Suppressor macrophage treated with lipopolysaccharide for 4 hours (primary cell): ENCODE results near the gene SHC1.

Experiments used
- DNase-seq: peaks from one replicate; pipeline ENCODE4 v3.0.0-alpha.2; 2020

Gene SHC1

DNA sequence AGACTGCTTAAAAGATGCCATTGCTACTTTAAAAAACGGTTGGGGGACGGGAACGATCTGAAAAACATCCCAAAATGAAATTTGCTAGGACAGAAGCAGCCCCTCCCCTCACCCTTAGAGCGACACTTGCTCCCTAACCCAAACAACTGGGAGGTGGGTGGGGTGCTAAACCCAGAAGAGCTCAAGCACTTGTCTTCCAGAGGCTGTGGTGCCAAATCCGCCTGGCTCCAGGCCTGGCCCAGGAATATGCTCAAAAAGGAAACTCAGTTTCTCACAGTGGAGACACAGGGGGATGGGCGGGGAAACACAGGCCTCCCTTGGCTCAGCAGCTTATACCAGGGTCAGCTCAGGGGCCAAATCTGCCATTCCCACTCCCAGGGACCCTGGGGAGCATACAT lies 14.0 kb downstream of the SHC1 start:
- no peak for DNase-seq

DNA sequence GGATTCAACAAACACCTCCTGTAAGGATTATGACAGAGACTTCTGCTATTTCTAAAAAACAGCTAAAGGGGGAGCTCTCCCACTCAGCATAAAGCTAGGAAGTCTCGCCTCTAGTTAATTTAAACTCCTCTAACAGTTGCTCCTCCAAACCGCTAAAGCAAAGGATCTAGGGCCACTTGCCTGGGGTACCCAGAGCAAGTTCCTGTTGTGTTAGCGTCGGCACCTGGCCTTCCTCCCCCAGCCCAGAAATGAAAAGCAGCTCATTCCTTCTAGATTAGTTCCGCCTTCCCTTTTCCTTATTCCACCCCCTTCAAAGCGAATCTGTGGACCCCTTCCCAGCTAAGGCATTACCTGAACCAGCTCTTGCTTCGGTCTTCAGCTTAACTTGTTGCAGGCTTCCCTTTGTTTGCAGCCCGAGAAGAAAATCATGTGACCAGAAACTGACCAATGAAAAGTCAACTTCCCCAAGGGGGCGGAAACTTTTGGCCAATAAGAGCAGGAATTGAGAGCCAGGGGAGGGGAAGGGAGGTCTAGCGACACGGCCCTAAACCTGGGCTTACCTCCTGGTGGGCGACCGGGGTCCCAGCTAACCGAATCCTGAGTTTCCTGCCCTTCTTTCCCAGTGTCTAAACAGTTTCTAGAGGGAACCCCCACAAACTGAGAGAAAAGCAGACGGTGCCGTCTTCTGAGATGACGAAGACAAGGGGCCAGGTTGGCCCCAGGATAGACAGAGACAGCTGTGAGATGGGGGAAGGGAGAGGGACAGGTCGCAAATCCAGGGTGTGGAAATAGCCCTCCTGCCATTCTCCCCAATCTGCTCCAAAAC lies 14.6 kb downstream of the SHC1 start, which contains the start of gene PBXIP1:
TSS of gene PBXIP1 (minus strand) at position 382 of the 826 bp plus-strand sequence. CDS start 2,378 bp downstream, outside the sequence.
- peak; percentile 89 for DNase-seq

DNA sequence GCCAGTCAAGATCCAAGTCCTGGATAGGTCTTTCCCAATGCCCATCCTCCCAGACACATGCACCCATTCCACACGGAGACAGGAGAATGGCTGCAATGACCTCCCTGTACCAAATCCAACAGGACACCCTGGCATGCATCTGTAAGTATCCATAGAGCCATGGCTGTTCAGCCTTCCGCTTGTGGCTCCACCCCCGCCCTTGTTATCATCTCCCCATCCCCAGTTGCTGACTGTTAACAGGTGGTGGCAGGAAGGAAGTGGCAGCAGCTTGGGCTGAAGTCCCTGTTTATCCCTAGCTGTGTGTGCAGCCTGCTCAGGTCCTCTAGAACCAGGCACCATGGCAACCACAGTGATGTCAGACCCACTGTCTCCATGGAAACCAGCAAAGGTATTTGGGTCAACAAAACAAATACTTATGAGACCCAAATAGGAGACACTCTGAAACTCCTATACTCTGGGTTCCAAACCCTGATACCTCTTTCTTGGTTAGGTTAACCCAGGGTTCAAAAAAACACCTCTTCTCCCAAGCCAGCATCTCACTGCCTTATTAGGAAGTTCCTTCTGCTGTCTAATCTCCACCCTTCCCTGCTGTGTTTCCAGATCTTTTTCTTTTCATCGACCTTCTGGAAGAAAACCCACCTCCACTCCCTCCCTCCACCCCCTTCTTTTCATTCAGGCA lies 15.4 kb downstream of the SHC1 start:
- no peak for DNase-seq

DNA sequence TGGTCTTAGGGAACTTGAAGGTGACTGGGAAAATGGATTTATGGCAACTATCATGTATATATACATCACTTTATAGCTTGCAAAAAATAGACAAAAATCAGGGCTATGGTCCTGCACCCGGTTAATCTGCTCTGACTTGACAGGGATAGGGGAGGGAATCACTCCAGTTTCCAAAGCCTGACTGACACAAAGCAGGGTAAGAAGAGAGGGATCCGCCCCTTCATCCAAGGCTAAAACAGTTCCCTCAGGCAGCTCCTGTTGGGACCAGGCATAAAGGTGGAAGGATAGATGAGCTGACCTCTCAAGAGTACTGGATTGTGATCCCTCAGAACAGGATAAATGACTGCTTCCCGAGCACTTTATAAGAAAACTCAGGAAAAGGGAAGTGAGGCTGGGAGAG lies 16.0 kb downstream of the SHC1 start:
- DNase-seq = no peak

DNA sequence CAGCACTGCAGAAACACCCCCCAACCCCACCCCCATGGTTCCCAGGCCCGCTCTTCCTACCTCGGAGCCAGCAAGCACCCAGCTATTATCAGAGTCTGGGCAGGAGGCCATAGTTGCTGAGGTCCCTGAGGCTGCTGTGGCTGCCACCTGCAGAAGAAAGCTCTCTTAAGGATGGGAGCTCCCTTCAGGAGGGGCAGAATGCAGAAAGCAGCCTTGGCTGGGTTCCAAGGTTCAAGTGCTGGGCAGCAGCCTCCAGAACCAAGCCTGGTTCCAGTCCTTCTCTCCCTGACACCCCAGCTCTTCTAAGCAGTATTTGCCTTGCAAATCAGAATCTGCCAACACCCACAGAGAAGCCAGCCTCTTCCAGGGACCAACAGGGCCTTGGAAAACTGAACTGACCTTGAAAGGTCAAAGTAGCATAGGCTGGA lies 16.9 kb downstream of the SHC1 start:
- no peak for DNase-seq

DNA sequence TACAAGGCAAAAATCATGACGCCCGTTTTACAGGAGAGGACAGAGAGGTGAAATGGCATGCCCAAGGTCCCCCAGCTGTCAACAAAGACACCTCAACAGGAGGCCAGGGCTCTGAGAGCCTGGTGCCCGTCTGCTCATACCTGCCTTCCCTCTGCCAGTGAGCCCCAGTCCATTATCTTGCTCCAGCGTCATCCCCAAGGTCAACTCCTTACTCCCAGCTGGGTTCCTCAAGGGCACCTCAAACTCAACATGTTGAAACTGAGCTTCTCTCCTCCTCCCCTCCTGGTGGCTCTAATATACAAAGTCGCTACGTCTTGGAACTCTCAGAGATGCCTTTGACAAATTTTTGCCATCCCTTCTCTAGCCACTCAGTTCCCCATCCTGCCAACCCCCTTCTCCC lies 17.9 kb downstream of the SHC1 start:
- DNase-seq = no peak

DNA sequence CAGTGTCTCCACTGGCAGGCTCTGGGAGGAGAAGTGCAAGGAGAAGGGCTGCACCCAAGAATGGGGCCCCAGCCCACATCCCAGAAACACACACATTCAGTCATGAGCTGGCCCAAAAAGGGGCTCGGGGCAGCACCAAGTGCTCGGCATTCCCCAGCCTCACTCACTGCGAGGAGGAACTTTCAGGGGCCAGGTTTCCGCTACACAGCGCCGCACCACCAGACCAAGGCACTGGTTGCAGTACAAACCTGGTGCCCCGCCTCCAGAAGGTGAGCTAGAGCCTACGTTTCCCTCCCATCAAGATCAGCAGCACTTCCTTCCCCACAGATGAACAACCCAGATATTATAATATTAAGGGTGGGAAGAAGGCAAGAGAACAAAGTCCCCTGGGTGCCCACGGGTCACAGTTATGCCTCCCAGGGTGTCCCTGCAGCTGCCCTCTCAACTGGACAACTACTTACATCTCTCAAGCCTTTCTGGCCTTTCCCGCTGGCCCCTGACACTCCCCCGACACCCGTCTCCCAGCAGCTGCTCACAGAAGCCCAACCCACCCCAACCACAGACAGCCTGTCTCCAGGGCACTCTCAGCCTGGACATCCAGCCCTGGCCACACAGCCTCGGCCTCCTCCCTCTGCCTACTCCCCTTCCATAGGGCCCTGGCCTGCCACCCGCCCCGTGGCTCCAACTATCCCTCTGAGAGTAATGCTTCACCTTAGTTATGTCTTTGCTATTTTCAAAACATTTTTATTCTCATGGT lies 18.5 kb downstream of the SHC1 start:
- DNase-seq = no peak

DNA sequence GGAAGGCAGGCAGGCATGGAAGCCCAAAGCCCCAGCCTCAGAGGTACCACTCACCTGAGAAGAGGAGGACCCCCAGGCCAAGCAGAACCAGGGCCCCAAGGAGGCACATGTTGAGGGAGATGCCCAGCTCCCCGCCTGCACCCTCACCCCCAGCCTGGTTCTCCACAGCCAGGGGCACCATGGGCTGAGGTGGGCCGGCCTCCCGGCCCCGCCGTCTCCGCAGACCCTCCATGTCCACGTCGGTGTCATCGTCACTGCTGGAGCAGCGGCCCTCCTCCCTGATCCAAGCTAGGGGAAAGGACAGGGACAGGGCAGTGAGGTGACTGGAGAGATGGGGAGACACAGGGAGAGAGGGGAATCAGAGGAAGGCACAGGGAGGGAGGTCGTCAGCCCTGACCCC lies 22.5 kb downstream of the SHC1 start:
- DNase-seq = no peak

DNA sequence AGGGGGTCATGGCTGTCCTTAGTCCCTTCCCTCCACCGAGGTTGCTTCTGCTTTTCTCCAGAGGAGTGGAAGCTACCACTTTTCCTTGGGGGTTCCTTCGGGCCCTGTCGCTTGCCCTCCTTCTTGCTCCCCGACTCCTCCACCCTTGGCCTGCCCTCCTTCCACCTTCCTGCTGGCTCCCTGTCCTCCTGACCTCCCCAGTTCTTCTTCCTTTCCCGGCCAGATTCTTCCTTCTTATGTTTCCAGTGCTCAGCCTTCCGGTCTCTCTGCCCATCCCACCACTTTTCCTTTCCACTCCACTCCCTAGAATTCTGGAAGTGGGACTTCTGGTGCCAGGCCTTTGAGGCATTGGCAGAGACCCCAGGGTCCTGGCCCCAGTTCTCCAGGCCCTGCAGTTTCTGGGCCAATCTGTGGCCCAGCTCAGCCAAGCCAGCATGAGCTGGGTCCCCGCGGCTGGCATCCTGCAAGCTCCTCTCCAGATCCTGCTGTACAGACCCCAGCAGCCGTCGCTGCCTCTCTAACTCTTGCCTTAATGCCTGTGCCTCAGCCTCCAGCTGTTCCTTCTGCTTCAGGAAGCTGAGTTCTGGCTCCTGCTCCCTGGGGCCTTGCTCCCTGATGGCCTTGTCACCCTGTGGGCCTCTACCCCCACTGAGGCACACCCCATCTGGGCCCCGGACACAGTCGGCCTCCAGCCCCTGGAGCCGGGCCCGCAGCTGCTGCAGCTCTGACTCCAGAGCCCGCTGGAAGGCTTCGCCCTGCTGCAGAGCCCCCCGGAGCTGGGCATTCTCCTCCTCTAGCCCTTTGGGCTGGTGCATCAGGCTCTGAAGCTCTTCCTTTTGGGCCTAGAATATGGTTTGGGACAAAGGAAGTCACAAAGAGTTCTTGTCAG lies 24.3 kb downstream of the SHC1 start:
- DNase-seq = no peak

DNA sequence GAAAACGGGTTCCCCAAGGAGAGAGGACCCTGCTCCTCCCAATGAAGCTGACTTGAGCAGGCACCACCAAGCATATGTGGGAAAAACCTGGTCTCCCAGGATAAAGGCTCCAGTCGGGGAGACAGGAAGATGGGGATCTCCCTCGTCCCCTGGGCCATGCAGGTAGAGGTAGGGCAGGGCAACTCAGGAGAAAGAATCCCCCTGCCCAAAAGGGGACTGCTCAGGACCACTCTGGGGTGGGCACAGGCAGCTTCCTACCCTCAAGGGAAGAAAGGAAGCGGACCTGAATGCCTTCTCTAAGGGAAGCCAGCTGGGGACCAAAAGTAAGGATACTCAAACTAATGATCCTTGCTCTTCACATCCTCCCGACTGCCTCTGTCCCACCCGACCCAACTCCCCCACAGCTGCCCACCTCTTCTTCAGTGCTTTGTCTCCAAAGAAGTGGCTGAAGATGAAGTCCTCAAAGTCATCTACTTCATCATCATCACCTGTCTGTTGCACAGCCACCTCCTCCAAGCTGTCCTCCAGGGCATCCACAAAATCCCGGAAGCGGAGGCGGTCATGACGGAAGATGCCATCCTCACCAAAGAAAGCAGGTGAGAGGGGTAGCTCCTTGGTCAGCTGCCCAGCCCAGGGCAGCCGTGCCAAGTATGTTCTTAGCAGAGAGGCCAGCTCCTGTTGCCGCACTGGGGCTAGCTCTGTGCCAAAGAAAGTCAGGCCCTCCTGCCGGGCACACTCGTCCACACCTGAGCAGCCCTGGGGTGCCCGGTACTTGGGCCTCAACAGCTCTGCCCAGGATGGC lies 25.2 kb downstream of the SHC1 start:
- DNase-seq = no peak

DNA sequence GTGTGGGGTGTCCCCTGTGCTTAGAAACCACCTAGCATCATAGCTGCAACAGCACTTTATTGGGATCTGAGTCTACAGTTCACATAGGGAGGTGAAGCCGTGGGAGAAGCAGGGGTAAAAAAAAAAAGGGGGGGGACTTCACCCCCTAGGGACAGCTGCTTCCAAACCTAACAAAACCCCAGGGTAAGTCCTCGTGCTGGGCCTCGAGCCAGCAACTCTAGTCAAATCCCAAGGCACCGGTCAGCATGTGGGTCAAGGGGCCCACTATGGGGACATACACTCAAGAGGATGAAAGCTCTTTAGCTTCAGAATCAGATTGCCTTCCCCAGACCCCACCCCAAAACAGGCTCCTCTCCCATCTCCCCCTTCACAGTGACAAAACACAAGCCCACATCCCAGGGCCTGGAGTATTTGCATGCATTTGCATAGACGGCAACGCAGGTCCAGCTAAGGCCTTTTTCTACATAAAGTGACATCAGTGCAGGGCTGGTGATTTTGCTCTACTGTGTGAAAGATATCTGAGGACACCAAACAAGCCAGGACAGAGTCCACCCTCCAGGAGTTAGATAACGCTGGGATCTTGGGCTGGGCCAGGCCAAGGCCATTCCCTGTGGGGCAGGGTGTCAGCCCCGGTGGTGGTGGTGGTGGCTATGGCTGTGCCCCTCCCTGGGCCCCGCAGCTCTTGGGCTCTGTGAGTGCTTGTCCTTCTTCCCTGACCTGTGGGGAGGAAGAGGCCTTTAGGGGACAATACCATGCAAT lies 26.0 kb downstream of the SHC1 start:
- DNase-seq = no peak

DNA sequence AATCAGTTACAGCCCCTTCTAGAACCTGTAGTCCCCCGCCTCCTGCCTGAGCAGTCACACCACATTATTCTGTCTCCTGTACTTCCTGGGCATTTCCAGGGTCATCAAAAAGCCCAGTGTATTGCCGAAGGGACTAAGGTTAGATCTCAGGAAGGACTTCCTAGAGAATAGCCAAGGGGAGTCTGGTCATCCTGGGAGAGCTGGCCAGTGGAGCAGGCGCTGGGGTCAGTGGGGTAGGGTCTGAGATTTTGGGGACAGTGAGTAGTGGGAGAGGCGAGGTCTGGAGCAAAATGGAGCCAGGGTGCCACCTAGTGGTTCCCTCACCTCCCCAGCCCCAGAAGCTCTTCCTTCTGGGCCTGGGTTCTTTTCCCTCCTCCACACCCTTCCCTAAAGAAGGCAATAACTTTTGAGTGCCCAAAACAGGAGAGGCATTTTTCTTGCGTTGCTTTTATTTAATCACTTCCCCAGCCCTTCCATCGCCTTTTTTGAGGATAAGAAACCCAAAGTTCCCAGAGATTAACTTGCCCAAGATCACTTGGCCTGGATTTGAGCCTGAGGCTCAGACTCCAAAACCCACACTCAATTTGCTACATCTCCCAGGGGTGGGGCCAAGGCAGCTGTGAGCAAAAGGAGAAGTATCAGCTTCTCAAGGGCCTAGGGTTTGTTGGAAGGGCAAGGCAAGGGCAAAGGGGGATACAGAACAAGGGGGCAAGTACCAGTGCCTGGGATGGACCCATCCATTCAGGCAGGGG lies 26.7 kb downstream of the SHC1 start:
- DNase-seq = peak; percentile 49

DNA sequence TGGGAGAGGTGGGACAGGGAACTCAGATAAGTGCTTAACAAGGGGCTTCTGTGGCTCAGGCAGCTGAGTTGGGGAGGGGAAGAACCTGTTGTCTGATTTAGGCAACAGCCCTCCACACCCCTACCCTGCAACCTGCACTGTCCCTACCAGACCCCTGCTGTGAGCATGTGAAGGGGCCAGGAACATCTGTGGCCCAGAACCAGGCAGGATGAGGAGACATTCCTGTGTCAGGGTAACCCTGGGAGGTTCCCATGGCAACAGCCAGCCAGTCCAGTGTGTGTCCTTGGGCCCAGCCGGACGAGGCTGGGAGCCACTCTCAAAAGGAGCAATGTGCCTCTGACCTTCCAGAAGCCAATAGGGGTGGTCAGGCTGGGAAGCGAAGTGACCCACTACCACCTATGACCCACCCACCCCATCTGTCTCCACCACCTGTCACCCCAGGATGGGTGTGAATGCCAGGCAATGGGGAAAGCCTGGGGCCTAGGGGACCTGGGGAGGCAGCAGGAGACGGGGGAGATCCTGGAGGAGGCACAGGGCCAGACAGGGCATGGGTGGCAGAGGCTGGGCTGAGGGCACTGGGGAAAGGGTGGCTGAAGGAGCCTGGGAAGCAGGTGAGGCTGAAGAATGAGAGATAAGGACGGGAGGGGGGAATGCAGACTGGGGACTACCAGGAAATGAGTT lies 29.1 kb downstream of the SHC1 start:
- DNase-seq = no peak

DNA sequence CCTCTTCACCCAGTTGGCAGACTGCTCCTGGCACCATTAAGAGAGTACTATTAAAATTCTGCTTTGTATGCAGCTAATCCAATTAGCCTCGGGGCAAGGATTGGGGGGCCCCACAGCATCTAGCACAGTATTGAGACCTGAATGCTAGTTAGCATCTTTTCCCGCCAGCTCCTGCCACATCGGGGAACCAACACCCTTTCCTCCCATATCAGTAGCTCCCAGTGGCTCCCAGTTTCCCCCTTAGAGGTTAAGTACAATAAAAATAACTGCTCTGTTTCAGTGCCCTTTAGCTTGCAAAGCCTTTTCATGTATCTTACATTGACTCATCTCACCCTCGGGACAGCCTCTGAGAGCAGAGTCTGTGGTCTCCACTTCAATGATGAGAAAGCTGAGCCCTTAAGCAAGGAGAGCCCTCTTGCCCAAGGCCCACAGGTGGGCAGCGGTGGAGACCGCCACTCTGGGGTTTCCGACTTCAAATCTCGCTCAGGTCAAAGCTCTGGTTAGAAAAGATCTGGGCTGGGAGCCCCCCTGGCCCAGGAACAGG lies 29.8 kb downstream of the SHC1 start:
- no peak for DNase-seq

DNA sequence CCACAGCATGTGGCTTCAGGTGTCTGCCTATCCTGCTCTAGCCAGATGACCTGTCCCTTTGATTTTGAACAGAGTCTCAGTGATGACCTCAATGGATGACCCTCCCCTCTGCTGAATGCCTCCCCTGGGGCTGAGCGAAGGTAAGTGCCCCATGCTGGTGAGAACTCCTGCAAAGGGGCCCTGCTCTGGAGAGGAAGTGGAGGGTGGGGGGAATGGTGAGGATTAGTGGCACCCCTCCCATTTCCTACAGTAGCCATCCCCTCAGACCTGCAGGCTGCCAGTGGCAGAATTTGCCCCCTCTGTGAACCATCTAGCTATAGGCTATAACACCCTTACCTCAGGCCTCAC lies 30.4 kb downstream of the SHC1 start:
- DNase-seq = no peak

DNA sequence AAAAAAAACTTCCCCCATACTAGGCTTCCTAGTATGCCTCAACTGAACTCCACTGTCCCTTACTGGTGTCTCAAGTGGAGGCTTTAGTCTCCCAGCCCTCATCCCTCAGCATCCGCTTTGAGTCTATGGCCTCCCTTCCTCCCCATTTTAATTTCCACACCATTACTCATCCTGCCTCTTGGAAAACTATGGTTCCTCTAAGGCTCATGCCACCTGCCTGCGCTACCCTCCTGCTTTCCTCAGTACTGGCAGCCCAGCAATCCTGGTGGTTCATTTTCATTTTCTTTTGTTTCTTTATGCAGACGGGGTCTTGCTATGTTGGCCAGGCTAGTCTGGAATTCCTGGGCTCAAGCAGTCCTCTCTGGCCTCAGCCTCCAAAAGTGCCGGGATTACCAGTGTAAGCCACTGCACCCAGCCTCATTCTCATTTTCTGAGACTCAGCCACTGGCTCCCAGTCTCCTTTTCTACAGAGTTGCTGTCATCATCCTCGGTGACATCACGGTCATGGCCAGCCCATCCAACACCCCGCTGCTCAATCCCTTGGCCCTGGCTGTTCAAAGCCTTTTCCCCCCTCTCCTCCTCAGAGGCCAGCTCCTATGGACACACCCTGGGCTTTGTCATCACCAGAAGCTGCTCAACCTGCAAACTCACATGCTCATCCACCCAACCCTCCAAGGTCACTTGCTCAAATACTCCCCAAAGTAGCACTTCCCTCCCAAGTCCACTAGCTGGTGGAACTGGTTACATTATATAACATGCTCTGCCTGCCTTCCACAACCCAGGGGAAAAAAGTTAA lies 31.7 kb downstream of the SHC1 start:
- no peak for DNase-seq

DNA sequence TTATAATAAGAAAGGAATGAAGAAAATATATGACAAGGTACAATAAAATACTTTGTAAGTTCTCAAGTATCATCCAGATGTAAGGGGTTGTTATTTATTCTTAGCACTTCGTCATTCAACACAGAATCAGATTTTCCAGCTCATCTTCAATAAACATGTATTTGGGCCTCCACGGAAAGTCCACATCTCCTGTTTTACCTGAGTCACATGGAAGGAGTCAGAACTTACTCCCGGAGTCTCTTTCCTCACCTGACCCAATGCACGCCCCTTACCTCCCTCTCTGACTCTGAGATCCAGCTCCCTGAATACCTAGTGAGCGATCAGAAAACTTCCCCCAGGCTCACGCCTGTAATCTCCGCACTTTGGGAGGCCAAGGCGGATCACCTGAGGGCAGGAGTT lies 32.6 kb downstream of the SHC1 start:
- no peak for DNase-seq
